Measurements from ENCODE around the gene PTDSS2.

Gene PTDSS2

GRCh38 chr11:533586-534395 is 83.7 kb downstream of the PTDSS2 start:
- FAIRE-seq: no peak

DNA sequence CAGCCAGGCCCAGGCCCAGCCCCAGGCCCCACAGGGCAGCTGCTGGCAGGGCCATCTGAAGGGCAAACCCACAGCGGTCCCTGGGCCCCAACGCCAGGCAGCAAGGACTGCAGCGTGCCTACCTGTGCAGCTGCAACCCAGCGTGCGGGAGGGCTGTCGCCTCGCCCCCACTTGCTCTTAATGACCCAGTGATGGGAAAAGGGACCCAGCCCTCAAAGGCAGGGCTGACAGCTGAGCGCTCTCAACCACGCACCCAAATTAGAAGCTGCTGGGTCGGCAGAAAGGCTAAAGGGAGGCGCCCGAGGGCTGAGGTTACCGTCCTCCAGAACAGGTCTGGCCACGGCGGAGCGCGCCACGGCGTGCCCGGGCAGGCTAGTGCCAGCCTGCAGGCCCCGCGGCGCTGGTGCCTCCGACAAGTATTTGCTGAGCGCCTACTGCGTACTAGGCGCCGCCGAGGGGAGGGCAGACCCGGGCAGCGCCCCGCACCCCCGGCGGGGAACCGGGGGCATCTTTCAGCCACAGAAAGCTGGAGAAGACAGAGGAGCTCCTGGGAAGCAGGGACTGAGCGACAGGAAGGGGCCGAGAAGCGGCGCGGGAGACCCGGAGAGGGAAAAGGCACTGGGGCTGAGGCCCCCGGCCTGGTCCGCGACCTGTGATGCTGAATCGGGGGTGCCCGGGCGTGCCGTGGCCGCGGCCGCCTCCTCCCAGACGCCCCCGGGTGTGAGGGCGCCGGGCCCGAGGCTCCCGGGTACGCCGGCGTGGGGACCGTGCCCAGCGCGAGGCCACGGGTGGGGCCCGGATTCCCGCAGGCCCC is 84.5 kb downstream of the PTDSS2 start:
- no peak for FAIRE-seq

DNA sequence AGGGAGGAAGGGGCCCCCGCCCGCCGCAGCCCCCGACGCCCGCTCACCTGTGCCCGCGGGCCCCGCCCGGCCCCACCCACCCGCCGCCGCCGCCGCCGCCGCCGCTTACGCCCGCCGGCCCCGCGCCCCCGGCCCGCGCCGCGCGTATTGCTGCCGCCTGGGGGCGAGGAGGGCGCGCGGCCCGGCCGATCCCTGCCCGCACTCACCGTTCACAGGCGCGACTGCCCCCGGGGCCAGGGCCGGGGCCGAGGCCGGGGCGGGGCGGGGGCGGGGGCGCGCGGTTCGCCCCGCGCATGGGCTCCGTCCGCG is 85.1 kb downstream of the PTDSS2 start:
- FAIRE-seq: no peak

DNA sequence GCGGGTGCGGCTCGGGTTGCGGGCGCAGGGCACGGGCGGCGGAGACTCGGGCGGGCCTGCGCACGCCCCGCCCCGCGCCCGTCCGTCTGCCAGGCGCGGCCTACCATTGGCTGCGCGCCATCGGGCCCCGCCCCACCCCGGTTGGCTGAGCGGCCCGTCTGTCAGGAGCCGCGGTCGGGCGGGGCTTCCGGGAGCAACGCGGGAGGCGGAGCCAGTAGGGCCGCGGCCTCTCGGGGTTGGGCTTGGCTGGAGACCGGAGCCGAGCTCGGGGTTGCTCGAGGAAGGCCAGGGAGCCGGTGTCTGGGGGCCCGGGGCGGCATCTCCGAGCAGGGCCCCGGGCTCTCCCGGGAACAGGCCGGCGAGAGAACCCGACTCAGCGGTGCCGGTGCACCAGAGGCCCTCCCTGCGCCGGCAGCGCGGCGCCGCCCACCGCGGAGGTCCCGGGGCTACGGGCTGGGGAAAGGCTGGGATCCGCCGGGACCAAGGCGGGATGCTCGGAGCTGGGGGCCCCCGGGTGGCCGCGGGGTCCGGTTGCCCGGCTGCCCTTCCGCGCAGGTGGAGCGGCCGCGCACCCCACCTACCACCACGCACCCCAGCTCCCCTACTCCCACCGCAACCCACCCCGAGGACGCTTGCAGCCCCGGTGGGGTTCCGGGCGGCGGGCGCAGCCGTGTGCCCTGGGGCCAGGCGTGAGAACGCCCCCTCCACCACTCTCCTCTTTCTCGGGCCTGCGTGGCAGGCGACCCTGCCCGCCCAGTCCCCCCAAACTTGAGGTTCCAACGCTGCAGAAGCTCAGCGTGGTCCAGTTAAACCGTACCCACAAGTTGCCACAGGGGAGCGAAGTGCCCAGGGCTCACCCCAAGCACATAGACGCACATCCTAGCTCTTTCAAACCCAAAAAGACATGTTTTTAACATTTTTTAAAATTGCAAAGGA is 85.7 kb downstream of the PTDSS2 start, which contains the start of gene HRAS:
HRAS (minus strand) TSS at position 58 of the 936 bp plus-strand sequence.
- no peak for FAIRE-seq

- FAIRE-seq: no peak
Measured at GRCh38 chr11:536841-537621, 87.0 kb downstream of the PTDSS2 start, which contains the start of gene LRRC56. Gene LRRC56 (plus strand): TSS chr11:537527. CDS start chr11:540685, 3,158 bp downstream.

- no peak for FAIRE-seq
Measured at GRCh38 chr11:537622-538430, 87.7 kb downstream of the PTDSS2 start.

DNA sequence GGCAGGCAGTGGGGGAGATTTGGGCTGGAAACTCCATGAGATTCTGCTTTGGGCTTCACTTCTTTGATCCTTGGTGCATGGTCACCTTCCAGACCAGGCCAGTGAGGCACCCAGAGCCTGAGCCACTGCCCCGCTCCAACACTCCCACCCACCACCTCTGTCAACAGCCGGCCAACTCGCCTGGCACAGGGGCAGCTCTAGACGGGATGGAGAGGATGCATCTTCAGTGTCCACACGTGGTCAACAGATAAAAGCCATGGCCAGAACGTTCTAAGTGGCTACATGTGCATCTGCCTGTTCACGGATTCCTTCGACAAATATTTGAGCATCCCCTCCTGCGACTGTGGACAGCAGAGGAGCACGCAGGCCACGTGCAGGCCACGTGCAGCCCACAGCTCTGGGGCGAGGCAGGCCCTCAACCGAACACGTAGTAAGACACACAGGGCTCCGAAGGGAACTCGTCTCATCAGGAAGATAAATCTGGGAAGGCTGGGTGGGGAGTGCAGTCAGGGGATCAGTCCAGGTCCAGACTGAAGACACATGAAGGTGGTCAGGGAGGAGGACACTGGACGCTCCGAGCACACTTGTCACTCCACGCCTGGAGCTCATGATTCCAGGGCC is 88.5 kb downstream of the PTDSS2 start:
- no peak for FAIRE-seq

- no peak for FAIRE-seq
Measured at GRCh38 chr11:539971-540481, 89.9 kb downstream of the PTDSS2 start.
